KBM-7 (cell line): Measurements from ENCODE around the gene BCKDHA.
"Not testable (repeated sequence)": the region's sequence is repeated elsewhere in the genome, so short reads cannot be mapped to it uniquely, and the experiment has no call there.

Experiments used
- DNase-seq: peaks from one replicate; pipeline ENCODE4 v3.0.0-alpha.2; 2015
- in situ Hi-C: fragments of 300-500 bp; cut with MboI; formaldehyde crosslinking; loops from 2 replicates; pipeline ENCODE4 v1.14.3; 2020; ENCODE audit warnings: low sequenced_read_pairs, low pct_unique_long_range_greater_than_20kb, mixed read lengths

The BCKDHA gene

GRCh38 chr19:41399091-41399490 is 1.5 kb downstream of the BCKDHA start:
- DNase-seq = no peak
- in situ Hi-C loops = no loop called here

GRCh38 chr19:41399525-41399924 is 1.9 kb downstream of the BCKDHA start:
- in situ Hi-C loops = no loop called here
- DNase-seq = no peak

GRCh38 chr19:41401483-41401882 is 3.9 kb downstream of the BCKDHA start:
- DNase-seq = no peak
- in situ Hi-C loops = no loop called here

GRCh38 chr19:41402010-41402409 is 4.4 kb downstream of the BCKDHA start:
- in situ Hi-C loops = no loop called here
- DNase-seq = no peak

- DNase-seq = no peak
- in situ Hi-C loops = no loop called here
Observed at GRCh38 chr19:41403181-41403970, 5.8 kb downstream of the BCKDHA start.

- no peak for DNase-seq
Observed at GRCh38 chr19:41405776-41406175, 8.2 kb downstream of the BCKDHA start.

GRCh38 chr19:41407271-41407670 is 9.7 kb downstream of the BCKDHA start:
- in situ Hi-C loops = no loop called here
- DNase-seq = peak; percentile 92

More at GRCh38 chr19:41405776-41406175, 8.2 kb downstream of the BCKDHA start:
- in situ Hi-C loops = no loop called here

GRCh38 chr19:41408256-41408655 is 10.6 kb downstream of the BCKDHA start:
- in situ Hi-C loops = no loop called here
- DNase-seq = peak; percentile 46

- DNase-seq, in situ Hi-C loops: not testable (repeated sequence)
Observed at GRCh38 chr19:41408846-41409245, 11.2 kb downstream of the BCKDHA start.

GRCh38 chr19:41409288-41409687 is 11.7 kb downstream of the BCKDHA start:
- in situ Hi-C loops = no loop called here
- no peak for DNase-seq

GRCh38 chr19:41410336-41411054 is 12.9 kb downstream of the BCKDHA start:
- DNase-seq = no peak
- in situ Hi-C loops = no loop called here

GRCh38 chr19:41411100-41411967 is 13.7 kb downstream of the BCKDHA start:
- in situ Hi-C loops = no loop called here
- DNase-seq = no peak

GRCh38 chr19:41411968-41412265 is 14.3 kb downstream of the BCKDHA start:
- in situ Hi-C loops = no loop called here
- DNase-seq = no peak

- no peak for DNase-seq
- in situ Hi-C loops = no loop called here
Observed at GRCh38 chr19:41412953-41413352, 15.3 kb downstream of the BCKDHA start.

- in situ Hi-C loops = no loop called here
- no peak for DNase-seq
Observed at GRCh38 chr19:41413947-41414346, 16.3 kb downstream of the BCKDHA start.

GRCh38 chr19:41414461-41414860 is 16.8 kb downstream of the BCKDHA start:
- in situ Hi-C loops = no loop called here
- DNase-seq = no peak

GRCh38 chr19:41415154-41415571 is 17.5 kb downstream of the BCKDHA start:
- in situ Hi-C loops = no loop called here
- no peak for DNase-seq

- DNase-seq = no peak
Observed at GRCh38 chr19:41416194-41416674, 18.6 kb downstream of the BCKDHA start.

GRCh38 chr19:41420101-41420880 is 22.7 kb downstream of the BCKDHA start:
- DNase-seq = peak; percentile 86
- in situ Hi-C loops = no loop called here

More at GRCh38 chr19:41416194-41416674, 18.6 kb downstream of the BCKDHA start:
- in situ Hi-C loops = no loop called here
